ENCODE data around the gene SLC4A3.
A peak's percentile ranks its signal among the peaks of the same experiment; 100 is the strongest.

Gene SLC4A3

GRCh38 chr2:219633276-219634065, 6.0 kb downstream of the SLC4A3 start:
- DNase-seq (ENCODE audit: low read depth): no peak

DNA sequence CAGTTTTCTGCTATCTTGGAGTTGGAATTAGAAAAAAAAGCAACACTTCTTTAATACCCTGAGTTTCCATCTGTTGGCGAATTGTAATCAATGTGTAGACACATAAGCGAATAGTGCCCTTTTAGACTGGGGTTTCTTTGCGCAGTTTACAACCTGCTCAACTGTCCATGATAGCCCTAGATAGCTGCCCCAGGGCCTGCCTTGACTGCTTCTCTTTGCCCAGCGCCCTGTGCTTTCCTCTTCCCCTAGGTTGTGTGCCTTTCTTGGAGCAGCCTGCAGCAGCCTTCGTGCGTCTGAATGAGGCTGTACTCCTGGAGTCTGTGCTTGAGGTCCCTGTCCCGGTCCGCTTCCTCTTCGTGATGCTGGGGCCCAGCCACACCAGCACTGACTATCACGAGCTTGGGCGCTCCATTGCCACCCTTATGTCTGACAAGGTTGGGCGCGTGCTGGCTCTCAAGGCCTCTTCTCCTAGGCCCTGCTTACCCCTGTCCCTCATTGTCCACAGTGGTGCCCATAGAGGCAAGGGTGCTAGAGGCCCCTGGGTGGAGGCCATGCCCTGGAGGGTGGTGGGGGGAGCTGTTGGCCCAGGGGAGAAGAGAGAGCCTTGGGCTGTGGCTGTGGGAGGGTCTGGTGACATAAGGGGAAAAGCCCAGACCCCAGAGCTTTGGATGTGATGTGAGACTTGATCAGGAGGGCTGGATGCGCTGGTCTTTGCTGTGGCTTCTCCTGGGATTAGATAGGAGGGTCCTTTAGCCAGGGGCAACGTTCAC, 6.9 kb downstream of the SLC4A3 start:
- DNase-seq (ENCODE audit: low read depth): no peak

DNA sequence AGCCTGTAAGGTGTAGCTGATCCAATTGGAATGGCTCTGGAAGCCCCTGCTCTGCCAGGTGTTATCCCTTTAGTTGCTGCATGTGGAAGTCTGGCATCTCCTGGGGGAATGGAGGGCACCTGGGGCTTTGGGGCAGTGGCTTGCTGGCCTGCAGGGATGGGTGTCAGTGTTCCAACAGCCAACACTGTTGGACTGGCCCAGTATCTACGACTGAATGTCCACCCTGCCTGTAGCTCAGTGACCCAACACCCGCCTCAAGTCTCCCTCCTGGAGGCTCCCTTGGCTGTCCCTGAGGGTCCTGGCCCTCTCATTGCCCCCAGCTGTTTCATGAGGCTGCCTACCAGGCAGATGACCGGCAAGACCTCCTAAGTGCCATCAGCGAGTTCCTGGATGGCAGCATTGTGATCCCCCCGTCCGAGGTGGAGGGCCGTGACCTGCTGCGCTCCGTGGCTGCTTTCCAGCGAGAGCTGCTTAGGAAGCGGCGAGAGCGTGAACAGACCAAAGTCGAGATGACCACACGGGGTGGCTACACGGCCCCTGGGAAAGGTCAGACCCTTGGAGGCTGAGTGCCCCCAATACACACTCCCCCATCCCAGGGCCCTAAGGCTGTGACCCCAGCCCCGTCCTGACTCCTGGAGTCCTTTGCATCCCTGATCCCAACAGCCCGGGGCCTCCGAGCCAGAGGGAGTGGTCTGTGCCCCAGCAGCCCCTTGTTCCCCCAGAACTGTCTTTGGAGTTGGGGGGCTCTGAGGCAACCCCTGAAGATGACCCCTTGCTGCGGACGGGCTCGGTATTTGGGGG, 7.7 kb downstream of the SLC4A3 start:
- no peak for DNase-seq (ENCODE audit: low read depth)

GRCh38 chr2:219636144-219636915, 8.9 kb downstream of the SLC4A3 start:
- DNase-seq (ENCODE audit: low read depth): no peak

- no peak for DNase-seq (ENCODE audit: low read depth)
Measured at GRCh38 chr2:219636941-219637841, 9.8 kb downstream of the SLC4A3 start.

DNA sequence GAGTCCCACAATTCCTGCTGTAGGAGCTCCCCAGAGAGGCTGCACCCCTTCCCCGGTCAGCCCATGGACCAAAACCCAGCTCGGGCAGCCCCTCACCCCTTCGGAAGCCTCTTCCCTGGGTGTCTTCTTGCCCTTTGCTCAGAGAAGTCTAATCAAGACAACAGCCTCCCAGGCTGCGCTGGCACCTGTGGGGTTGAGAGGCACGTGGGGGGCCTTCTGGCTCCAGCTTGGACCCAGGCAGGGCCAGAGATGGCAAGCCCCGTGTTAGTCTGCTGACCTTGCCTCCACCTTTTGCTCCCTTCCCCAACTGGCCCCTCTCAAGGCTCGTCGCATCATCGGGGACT, 10.4 kb downstream of the SLC4A3 start:
- no peak for DNase-seq (ENCODE audit: low read depth)

- no peak for DNase-seq (ENCODE audit: low read depth)
Measured at GRCh38 chr2:219638217-219638947, 11.0 kb downstream of the SLC4A3 start.

DNA sequence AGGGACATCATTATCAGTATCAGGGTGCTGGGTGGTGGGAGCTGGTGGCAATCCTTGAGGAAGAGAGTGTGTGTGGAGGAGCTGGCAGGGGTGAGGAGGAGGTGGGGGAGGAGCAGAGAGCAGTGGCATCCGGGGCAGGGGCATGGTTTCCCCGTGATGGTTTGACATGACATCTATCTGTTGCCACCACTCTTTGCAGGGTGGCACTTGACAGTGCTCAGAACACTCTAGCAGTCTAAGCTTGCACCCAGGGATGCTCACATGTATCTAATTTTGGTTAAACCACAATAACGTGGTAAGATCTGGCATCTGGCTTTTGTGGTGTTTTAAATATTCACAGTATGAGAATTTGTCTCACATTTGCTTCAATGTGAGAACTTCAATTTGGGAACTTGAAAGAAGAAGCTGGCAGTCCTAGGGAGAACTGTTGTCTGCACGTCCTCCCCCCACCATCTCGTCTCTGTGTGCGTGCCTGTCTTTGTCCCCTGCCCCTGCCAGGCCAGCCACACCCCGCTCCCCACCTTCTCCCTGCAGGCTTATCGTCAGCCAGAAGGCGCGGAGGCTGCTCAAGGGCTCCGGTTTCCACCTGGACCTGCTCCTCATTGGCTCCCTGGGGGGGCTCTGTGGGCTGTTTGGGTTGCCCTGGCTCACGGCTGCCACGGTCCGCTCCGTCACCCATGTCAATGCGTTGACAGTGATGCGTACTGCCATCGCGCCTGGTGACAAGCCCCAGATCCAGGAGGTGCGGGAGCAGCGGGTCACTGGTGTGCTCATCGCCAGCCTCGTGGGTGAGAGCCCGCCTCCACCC, 11.7 kb downstream of the SLC4A3 start:
- no peak for DNase-seq (ENCODE audit: low read depth)

DNA sequence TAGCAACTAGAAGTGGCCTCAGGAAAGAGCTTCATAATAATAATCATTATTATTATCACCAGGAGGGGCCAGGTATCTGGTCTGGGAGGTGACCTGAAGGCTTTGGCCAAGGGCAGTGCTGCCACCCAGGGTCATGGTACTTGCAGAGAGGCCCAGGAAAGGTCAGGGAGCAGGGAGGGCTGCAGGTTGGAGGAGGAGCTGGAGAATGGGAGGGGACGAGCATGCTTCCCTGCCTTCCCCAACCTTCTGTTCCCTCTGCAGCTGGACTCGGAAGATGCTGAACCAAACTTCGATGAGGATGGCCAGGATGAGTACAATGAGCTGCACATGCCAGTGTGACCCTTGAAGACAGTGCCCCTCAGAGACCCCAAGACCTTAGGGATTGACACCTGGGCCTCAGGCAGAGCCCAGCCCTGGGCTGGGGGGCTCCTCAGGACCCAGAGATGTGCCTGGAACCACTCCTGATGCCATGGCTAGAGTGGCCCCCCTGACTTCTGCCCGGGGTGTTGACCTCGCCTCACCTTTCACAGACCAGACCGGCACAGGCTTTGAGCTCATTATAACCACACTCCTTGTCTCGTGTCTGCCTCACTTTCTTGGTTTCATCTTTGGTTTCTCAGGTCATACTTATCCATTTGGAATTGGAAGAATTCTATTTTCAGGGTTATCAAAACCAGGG, 14.1 kb downstream of the SLC4A3 start:
- DNase-seq (ENCODE audit: low read depth): no peak

DNA sequence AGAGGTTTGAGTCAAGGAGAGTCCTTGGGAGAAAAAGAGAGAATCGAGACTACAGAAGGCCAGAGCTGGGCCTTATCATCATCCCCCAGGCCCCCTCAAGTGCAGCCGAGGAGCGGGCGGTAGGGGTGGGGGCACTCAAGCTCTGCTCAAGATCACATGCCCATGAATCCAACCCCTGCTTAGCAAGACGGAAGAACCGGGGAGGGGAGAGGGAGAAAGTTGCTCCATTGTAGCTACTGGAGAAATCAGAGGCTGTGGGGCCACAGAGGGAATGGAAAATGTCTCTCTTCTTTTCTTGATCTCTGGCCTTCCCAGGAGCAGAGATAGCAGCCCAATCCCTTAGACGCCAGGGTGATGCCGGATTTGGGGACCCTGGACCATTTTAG, 14.6 kb downstream of the SLC4A3 start:
- no peak for DNase-seq (ENCODE audit: low read depth)

- DNase-seq (ENCODE audit: low read depth): peak; percentile 74
Measured at GRCh38 chr2:219642465-219643083, 15.1 kb downstream of the SLC4A3 start.

- DNase-seq (ENCODE audit: low read depth): no peak
Measured at GRCh38 chr2:219643084-219643473, 15.6 kb downstream of the SLC4A3 start.

- no peak for DNase-seq (ENCODE audit: low read depth)
Measured at GRCh38 chr2:219643788-219644398, 16.5 kb downstream of the SLC4A3 start.

GRCh38 chr2:219644801-219645480, 17.5 kb downstream of the SLC4A3 start:
- DNase-seq (ENCODE audit: low read depth): no peak

DNA sequence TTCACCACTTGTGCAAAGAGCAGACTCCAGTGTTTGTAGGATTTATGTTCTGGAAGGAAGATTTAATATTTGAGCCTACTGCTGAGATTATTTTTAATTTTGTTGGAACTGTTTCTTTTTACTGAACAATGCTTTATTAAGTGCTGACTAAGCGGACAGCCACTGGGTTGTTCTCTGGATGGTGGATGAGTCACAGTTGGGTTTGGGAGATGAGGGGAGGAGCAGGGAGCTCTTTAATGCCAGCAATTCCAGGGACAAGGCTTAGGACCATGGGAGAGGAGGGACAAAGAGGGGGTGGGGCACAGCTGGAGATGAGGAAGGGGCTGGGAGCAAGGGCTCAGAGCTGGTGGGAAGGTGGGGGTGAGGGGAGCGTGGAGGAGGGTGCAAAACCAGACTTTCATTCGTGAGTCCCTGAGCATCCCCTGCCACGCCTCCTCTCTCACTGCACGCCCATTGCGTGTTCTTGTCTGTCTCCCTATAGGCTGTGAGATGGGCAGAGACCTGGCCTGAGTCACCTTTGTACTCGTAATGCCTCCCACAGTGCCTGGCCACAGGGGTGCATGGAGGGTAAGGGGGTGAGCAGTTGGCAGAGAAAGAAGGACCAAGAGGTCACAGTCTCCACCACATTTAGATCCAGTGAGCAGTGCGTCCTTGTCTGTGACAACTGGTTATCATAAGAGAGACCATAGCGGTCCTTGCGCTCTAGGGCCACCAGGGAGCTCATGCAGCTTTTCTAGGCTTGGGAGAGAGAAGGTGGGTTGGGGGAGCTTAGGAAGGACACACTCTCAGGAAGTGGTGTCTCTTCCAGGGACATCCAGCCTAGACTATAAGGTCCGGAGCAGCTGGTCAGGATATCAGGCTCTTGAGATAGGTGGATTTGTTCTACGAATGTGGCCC, 18.4 kb downstream of the SLC4A3 start:
- DNase-seq (ENCODE audit: low read depth): no peak

- DNase-seq (ENCODE audit: low read depth): no peak
Measured at GRCh38 chr2:219648176-219648575, 20.7 kb downstream of the SLC4A3 start.

Measured in activated T-helper 1 cell treated with Interleukin-2 at 50 U/mL for 16 hours (primary cell).